Measurements from ENCODE around the gene DDX10.

DNA sequence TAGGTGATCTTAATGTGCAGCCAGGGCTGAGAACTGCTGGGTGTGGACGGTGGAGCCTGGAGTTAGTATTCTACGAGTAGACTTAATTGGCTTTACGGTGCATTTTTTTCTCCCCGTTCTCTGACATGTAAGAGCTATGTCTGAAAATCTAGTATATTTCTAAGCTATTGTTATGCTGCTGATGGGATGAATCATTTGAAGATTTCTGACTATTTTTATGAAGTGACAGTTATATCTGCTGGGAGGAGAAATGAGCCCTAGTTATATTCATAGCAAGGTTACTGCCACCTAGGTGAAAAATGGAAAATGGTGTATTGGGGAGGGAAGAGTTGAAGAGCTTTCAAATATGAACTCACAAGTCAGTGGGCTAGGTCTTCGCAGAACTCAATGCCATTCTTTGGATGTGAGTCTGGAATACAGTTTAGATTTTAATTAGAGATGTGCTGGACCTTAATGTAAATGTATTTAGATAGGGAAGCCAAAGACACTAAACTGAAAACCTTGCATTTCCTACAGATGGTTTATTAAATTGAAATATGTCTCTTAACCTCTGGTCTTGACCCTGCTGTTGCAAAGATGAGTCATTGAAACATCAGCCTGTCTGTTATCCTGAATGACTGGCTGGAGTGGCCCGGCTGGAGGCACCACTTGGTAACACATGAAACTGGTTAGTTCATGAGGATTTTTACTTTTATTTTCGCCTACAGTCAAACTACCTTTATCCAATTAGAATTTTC lies 293.7 kb downstream of the DDX10 start:
- TF ChIP-seq, protein P1, sequence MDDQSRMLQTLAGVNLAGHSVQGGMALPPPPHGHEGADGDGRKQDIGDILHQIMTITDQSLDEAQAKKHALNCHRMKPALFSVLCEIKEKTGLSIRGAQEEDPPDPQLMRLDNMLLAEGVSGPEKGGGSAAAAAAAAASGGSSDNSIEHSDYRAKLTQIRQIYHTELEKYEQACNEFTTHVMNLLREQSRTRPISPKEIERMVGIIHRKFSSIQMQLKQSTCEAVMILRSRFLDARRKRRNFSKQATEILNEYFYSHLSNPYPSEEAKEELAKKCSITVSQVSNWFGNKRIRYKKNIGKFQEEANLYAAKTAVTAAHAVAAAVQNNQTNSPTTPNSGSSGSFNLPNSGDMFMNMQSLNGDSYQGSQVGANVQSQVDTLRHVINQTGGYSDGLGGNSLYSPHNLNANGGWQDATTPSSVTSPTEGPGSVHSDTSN (IDR thresholded peaks at IDR 0.05): peak; percentile 97
- 0 out of 2 replicates have a peak, but pooled peaks have one; percentile 27 for TF ChIP-seq POLR2AphosphoS5 (IDR thresholded peaks at IDR 0.05; ENCODE audit: low read depth, low read length)
- TF ChIP-seq TEAD4 (IDR thresholded peaks at IDR 0.05; ENCODE audit: borderline replicate concordance, insufficient read depth): peak; percentile 25; the same call in 1 of the 2 replicates
- TF ChIP-seq, protein P2, sequence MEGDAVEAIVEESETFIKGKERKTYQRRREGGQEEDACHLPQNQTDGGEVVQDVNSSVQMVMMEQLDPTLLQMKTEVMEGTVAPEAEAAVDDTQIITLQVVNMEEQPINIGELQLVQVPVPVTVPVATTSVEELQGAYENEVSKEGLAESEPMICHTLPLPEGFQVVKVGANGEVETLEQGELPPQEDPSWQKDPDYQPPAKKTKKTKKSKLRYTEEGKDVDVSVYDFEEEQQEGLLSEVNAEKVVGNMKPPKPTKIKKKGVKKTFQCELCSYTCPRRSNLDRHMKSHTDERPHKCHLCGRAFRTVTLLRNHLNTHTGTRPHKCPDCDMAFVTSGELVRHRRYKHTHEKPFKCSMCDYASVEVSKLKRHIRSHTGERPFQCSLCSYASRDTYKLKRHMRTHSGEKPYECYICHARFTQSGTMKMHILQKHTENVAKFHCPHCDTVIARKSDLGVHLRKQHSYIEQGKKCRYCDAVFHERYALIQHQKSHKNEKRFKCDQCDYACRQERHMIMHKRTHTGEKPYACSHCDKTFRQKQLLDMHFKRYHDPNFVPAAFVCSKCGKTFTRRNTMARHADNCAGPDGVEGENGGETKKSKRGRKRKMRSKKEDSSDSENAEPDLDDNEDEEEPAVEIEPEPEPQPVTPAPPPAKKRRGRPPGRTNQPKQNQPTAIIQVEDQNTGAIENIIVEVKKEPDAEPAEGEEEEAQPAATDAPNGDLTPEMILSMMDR (IDR thresholded peaks at IDR 0.05): peak; percentile 40
- no peak for TF ChIP-seq CHD2 (IDR thresholded peaks at IDR 0.05; ENCODE audit: low read length, partially characterized antibody)

All from SK-N-SH (cell line).